ENCODE measurements around the gene FAM3B. TPM values are rescaled to one million over a fixed set of nuclear protein-coding genes. Genes with fewer than 3 reads are reported as not detected.
"Not testable (repeated sequence)": the region's sequence is repeated elsewhere in the genome, so short reads cannot be mapped to it uniquely, and the experiment has no call there.

FAM3B gene
- total RNA-seq (2014; rRNA removed; shearing (Covaris generic)) = 0.10 TPM in 1 of 2 replicates, not detected in the other

GRCh38 chr21:41316200-41317062 is at the start of gene FAM3B:
Gene FAM3B, plus strand, starts transcription at chr21:41316801. Its CDS starts 79 bp downstream, at chr21:41316880.
- DNase-seq (ENCODE audit: low read depth) = no peak

GRCh38 chr21:41267346-41267745 is 49.3 kb upstream of the FAM3B start:
- DNase-seq (ENCODE audit: low read depth) = no peak

GRCh38 chr21:41269535-41269934 is 47.1 kb upstream of the FAM3B start:
- no peak for DNase-seq (ENCODE audit: low read depth)

GRCh38 chr21:41277196-41277595 is 39.4 kb upstream of the FAM3B start:
- DNase-seq (ENCODE audit: low read depth) = no peak

GRCh38 chr21:41277846-41278245 is 38.8 kb upstream of the FAM3B start:
- DNase-seq (ENCODE audit: low read depth) = no peak

- no peak for DNase-seq (ENCODE audit: low read depth)
Observed at GRCh38 chr21:41280115-41280919, 36.3 kb upstream of the FAM3B start.

GRCh38 chr21:41282412-41282811 is 34.2 kb upstream of the FAM3B start:
- no peak for DNase-seq (ENCODE audit: low read depth)

GRCh38 chr21:41283211-41283818 is 33.3 kb upstream of the FAM3B start:
- peak; percentile 74 for DNase-seq (ENCODE audit: low read depth)

GRCh38 chr21:41289431-41289830 is 27.2 kb upstream of the FAM3B start:
- no peak for DNase-seq (ENCODE audit: low read depth)

- DNase-seq (ENCODE audit: low read depth) = no peak
Observed at GRCh38 chr21:41290106-41290799, 26.3 kb upstream of the FAM3B start.

- DNase-seq (ENCODE audit: low read depth) = no peak
Observed at GRCh38 chr21:41294548-41295231, 21.9 kb upstream of the FAM3B start.

- DNase-seq (ENCODE audit: low read depth) = no peak
Observed at GRCh38 chr21:41295721-41296254, 20.8 kb upstream of the FAM3B start.

- DNase-seq (ENCODE audit: low read depth) = no peak
Observed at GRCh38 chr21:41302976-41303375, 13.6 kb upstream of the FAM3B start.

GRCh38 chr21:41304068-41304720 is 12.4 kb upstream of the FAM3B start:
- no peak for DNase-seq (ENCODE audit: low read depth)

GRCh38 chr21:41307219-41307618 is 9.4 kb upstream of the FAM3B start:
- no peak for DNase-seq (ENCODE audit: low read depth)

- not testable (repeated sequence) for DNase-seq (ENCODE audit: low read depth)
Observed at GRCh38 chr21:41313285-41314164, 3.1 kb upstream of the FAM3B start.

- DNase-seq (ENCODE audit: low read depth) = no peak
Observed at GRCh38 chr21:41315726-41316125, 875 bp upstream of the FAM3B start.

GRCh38 chr21:41317063-41317392 is 427 bp downstream of the FAM3B start:
- DNase-seq (ENCODE audit: low read depth) = no peak

GRCh38 chr21:41317458-41317857 is 857 bp downstream of the FAM3B start:
- no peak for DNase-seq (ENCODE audit: low read depth)
